Heart right ventricle (tissue), 16 donors: ENCODE data around the gene CNOT10. TPM values are rescaled to one million over a fixed set of nuclear protein-coding genes. Genes with fewer than 3 reads are reported as not detected.

Experiments
- ATAC-seq, 8 donors: fragments of 200-7000 bp; cut with Tn5 transposase; one replicate each; pipeline ENCODE4 v1.9.1; 2020; ENCODE audit warnings: mild to moderate bottlenecking in 8 of 8, moderate library complexity in 8 of 8, moderate number of reproducible peaks in 1 of 8
- DNase-seq, 2 donors: peaks; one replicate each; pipeline ENCODE4 v3.0.0-alpha.2; 2020
- H3K27ac ChIP-seq, 10 donors: fragments of 200-600 bp; sonication (generic) in 2 of 10; one replicate each; pipeline versions ENCODE4 v1.5.0 to v1.8.0; 2020 to 2022; ENCODE audit warnings: mild to moderate bottlenecking in 3 of 10
- H3K27me3 ChIP-seq, 7 donors: fragments of 200-600 bp; one replicate each; pipeline ENCODE4 v1.8.0; 2021 to 2022; ENCODE audit warnings: mild to moderate bottlenecking in 2 of 7
- H3K36me3 ChIP-seq, 9 donors: fragments of 200-600 bp; sonication (generic) in 1 of 9; one replicate each; pipeline versions ENCODE4 v1.5.0 to v1.8.0; 2020 to 2022; ENCODE audit warnings: mild to moderate bottlenecking in 2 of 9
- H3K4me1 ChIP-seq, 9 donors: fragments of 200-600 bp; sonication (generic) in 1 of 9; one replicate each; pipeline versions ENCODE4 v1.5.0 to v1.8.0; 2020 to 2022; ENCODE audit warnings: mild to moderate bottlenecking in 4 of 9
- H3K4me3 ChIP-seq, 10 donors: fragments of 200-600 bp; sonication (generic) in 2 of 10; one replicate each; pipeline versions ENCODE4 v1.5.0 to v1.8.0; 2020 to 2022; ENCODE audit warnings: mild to moderate bottlenecking in 7 of 10, moderate library complexity in 2 of 10
- H3K9me3 ChIP-seq, 11 donors: fragments of 200-600 bp in 10 of 11; sonication (generic) in 2 of 11; one replicate each; pipeline versions ENCODE4 v1.5.0 to v1.8.0; 2013 to 2022; ENCODE audit warnings: mild to moderate bottlenecking in 2 of 11, control low read depth in 1 of 11, moderate library complexity in 1 of 11
- CTCF ChIP-seq, 9 donors: fragments of 200-600 bp; sonication (generic) in 2 of 9; IDR thresholded peaks; one replicate each; pipeline versions ENCODE4 v1.5.0 to v1.8.0; 2021 to 2022; ENCODE audit warnings: antibody characterized with exemption in 9 of 9, mild to moderate bottlenecking in 5 of 9, moderate library complexity in 1 of 9
- WGBS, 2 donors: extraction: QIAGEN DNeasy Blood & Tissue Kit; methylation state at CpG; one replicate each; pipeline ENCODE4 v1.1.7; 2013; ENCODE audit warnings: inconsistent platforms in 1 of 2; 5-methylcytosine and 5-hydroxymethylcytosine counted together
- intact Hi-C, 10 donors: fragments of 100-400 bp; cut with DNase I; formaldehyde crosslinking; loops; one replicate each; pipeline versions ENCODE4 v1.11.1 to v1.14.2; 2022
- polyA plus RNA-seq, 2 donors: library from polyadenylated mRNA; stranded (reverse); fragments of 200-250 nt; gene quantifications; one replicate each; pipeline ENCODE4 v1.2.3, GENCODE V29; 2013
- total RNA-seq, 10 donors: library from RNA; stranded (reverse); fragmentation: NEBNext Ultra II Directional in 3 of 10; extraction: Animal tissue kit (Norgen Biotek cat#: 25700) in 3 of 10; gene quantifications; one replicate each; pipeline versions ENCODE4 v1.2.1 to v1.2.4, GENCODE V29; 2021 to 2023
- donor health status: Arrhythmogenic right ventricular cardiomyopathy.
- donor health status: ischemic (EF 13 %, LVEDD 7.1; RV severe dilation, severe dysfunction).
- donor health status: healthy with polysubstance abuse.
- donor health status: DM: no; HTN: yes; CAD: no.
- donor health status: DM: no; HTN: no; CAD: no.
- donor health status: ischemic (EF 25% LVEDD 6.9; RV normal size, moderate dysfunction).
- donor health status: ischemic (EF 25% LVEDD 5.7; RV mildly dilated, moderate dysfunction).
- donor health status: healthy.
- donor health status: DM: yes; HTN: yes; CAD: no.
- donor health status: Ischemic cardiomyopathy.
- donor health status: ischemic (EF 35%, LVEDD 5.7; RV mildly dilated, moderate dysfunction).
- donor health status: nonischemic (EF 11% LVEDD 7.7; RV severe dilation, severe dysfunction).
- donor health status: DM: yes; HTN: yes; CAD: no.
- donor health status: PGD.
- donor health status: ischemic (EF 29% LVEDD 5.4; RV normal size, mild dysfunction).
- donor health status: nonischemic (EF 23%, LVEDD 6.1; RV moderate dilation, normal function).

Gene CNOT10
- total and polyA plus RNA-seq, 12 donors, result 13.6 to 23.9 (median 16.7) TPM

- 60 to 67% methylated on average over 41 of the region's 41 CpGs for WGBS, 2 donors
- Histone ChIP-seq H3K9me3 (no peaks in the 10 kb centered on the region), H3K36me3 (no peaks in the 10 kb centered on the region), H3K27me3 (peaks cover 23 to 94% (median 84%) of the 10 kb centered on the region in 7 donors), H3K4me3 (no peak overlapping the region), H3K4me1 (peaks cover 3 to 32% (median 15%) of the 10 kb centered on the region in 9 donors), H3K27ac (no peak overlapping the region)
- intact Hi-C loops, result no loop called here
- ATAC-seq, result no peak
- DNase-seq, result no peak
- TF ChIP-seq CTCF (IDR thresholded peaks at IDR 0.05), result no peak
These were observed 134.8 kb downstream of the CNOT10 start for GRCh38 chr3:32819551-32820348.

- H3K27me3 ChIP-seq, result peaks cover 23 to 91% (median 84%) of the 10 kb centered on the region in 7 donors
- H3K9me3 ChIP-seq, result no peaks in the 10 kb centered on the region
- 77 to 82% methylated on average over 2 of the region's 2 CpGs for WGBS, 2 donors
These were observed 135.4 kb downstream of the CNOT10 start for GRCh38 chr3:32820430-32820829.

GRCh38 chr3:32820971-32821685, 136.1 kb downstream of the CNOT10 start:
- ATAC-seq, result no peak
- TF ChIP-seq CTCF (IDR thresholded peaks at IDR 0.05), result no peak
- peaks cover 3 to 25% (median 15%) of the 10 kb centered on the region in 9 donors for H3K4me1 ChIP-seq
- intact Hi-C loops, result no loop called here
- H3K4me3 ChIP-seq, result peak overlapping the region in 4 of 10 donors; percentile 2 to 25 (median 19)
- WGBS, 2 donors, result 59 to 61% methylated on average over 12 of the region's 12 CpGs
- H3K36me3 ChIP-seq, result no peaks in the 10 kb centered on the region
- H3K9me3 ChIP-seq, result no peaks in the 10 kb centered on the region
- DNase-seq, result no peak
- H3K27ac ChIP-seq, result no peak overlapping the region
- peaks cover 23 to 90% (median 83%) of the 10 kb centered on the region in 7 donors for H3K27me3 ChIP-seq

More at GRCh38 chr3:32820430-32820829, 135.4 kb downstream of the CNOT10 start:
- H3K4me1 ChIP-seq, result peaks cover 3 to 27% (median 15%) of the 10 kb centered on the region in 9 donors
- H3K36me3 ChIP-seq, result no peaks in the 10 kb centered on the region
- intact Hi-C loops, result no loop called here
- ATAC-seq (no peak), DNase-seq (no peak)
- no peak overlapping the region for H3K4me3 ChIP-seq
- H3K27ac ChIP-seq, result no peak overlapping the region
- no peak for TF ChIP-seq CTCF (IDR thresholded peaks at IDR 0.05)

- Histone ChIP-seq H3K4me3 (peak overlapping the region in 4 of 10 donors; percentile 2 to 25 (median 19)), H3K9me3 (no peaks in the 10 kb centered on the region), H3K27ac (no peak overlapping the region), H3K36me3 (no peaks in the 10 kb centered on the region), H3K27me3 (peaks cover 23 to 84% (median 77%) of the 10 kb centered on the region in 7 donors), H3K4me1 (peaks cover 3 to 18% (median 12%) of the 10 kb centered on the region in 9 donors)
- 18 to 26% methylated on average over 43 to 44 of the region's 44 CpGs for WGBS, 2 donors
- DNase-seq, result peak in 1 of 2 donors; percentile 22
- intact Hi-C loops, result no loop called here
- ATAC-seq, result peak in 3 of 8 donors; percentile 44 to 70 (median 55)
- TF ChIP-seq CTCF (IDR thresholded peaks at IDR 0.05), result no peak
These were observed 136.8 kb downstream of the CNOT10 start for GRCh38 chr3:32821686-32822296.
